Smooth muscle cell (in vitro differentiated cells): ENCODE results near the gene XCR1. TPM values are rescaled to one million over a fixed set of nuclear protein-coding genes. Genes with fewer than 3 reads are reported as not detected.

ENCODE experiments used
- DNase-seq: peaks from one replicate; lab custom pipeline; 2025; ENCODE audit not compliant: unreplicated experiment; lab: John Stamatoyannopoulos, UW
- H2AFZ ChIP-seq: fragments of 200-600 bp; sonication (generic); 2 replicates; pipeline ENCODE4 v1.6.0; 2016; ENCODE audit warnings: antibody characterized with exemption, low read depth, mild to moderate bottlenecking
- H3F3A ChIP-seq: fragments of 200-600 bp; sonication (generic); 2 replicates; pipeline ENCODE4 v1.6.0; 2017; ENCODE audit warnings: antibody characterized with exemption, low read depth
- H3K27ac ChIP-seq: fragments of 200-600 bp; sonication (generic); 2 replicates; pipeline ENCODE4 v1.5.1; 2016; ENCODE audit warnings: low read depth, mild to moderate bottlenecking
- H3K27me3 ChIP-seq: fragments of 200-600 bp; sonication (generic); 2 replicates; pipeline ENCODE4 v1.6.1; 2016; ENCODE audit warnings: low read depth, mild to moderate bottlenecking
- H3K36me3 ChIP-seq: fragments of 200-600 bp; sonication (generic); 2 replicates; pipeline ENCODE4 v1.5.1; 2016; ENCODE audit warnings: low read depth
- H3K4me1 ChIP-seq: fragments of 200-600 bp; sonication (generic); 2 replicates; pipeline ENCODE4 v1.5.1; 2016; ENCODE audit warnings: low read depth
- H3K4me2 ChIP-seq: fragments of 200-600 bp; sonication (generic); 2 replicates; pipeline ENCODE4 v1.6.0; 2016; ENCODE audit warnings: mild to moderate bottlenecking
- H3K4me3 ChIP-seq: fragments of 200-600 bp; sonication (generic); 2 replicates; pipeline ENCODE4 v1.5.1; 2016; ENCODE audit warnings: mild to moderate bottlenecking
- H3K79me2 ChIP-seq: fragments of 200-600 bp; sonication (generic); 2 replicates; pipeline ENCODE4 v1.6.0; 2016; ENCODE audit warnings: low read depth, mild to moderate bottlenecking
- H3K9ac ChIP-seq: fragments of 200-600 bp; sonication (generic); 2 replicates; pipeline ENCODE4 v1.6.0; 2016; ENCODE audit warnings: low read depth
- H3K9me3 ChIP-seq: fragments of 200-600 bp; sonication (generic); replicated peaks from 2 replicates; pipeline ENCODE4 v1.5.1; 2016; ENCODE audit warnings: low read depth
- H4K20me1 ChIP-seq: fragments of 200-600 bp; sonication (generic); 2 replicates; pipeline ENCODE4 v1.6.0; 2016; ENCODE audit warnings: low read depth
- CTCF ChIP-seq: fragments of 200-600 bp; sonication (generic); IDR thresholded peaks from 2 replicates; pipeline ENCODE4 v1.5.1; 2017; ENCODE audit warnings: borderline replicate concordance, mild to moderate bottlenecking, antibody characterized with exemption; ENCODE audit not compliant: insufficient read depth, poor library complexity, severe bottlenecking
- WGBS: methylation state at CpG from one replicate; pipeline ENCODE4 v1.1.7; 2016; ENCODE audit warnings: low lambda C conversion rate; 5-methylcytosine and 5-hydroxymethylcytosine counted together
- polyA plus RNA-seq: library from polyadenylated mRNA; unstranded; fragments of >200 nt; fragmentation: Nextera tagmentation; extraction: Ambion mirVana; gene quantifications from 2 replicates; pipeline ENCODE4 v1.2.1, GENCODE V29; 2016
- total RNA-seq: library from RNA; depleted of rRNA; stranded (reverse); fragments of >200 nt; gene quantifications from 2 replicates; pipeline ENCODE4 v1.2.3, GENCODE V29; 2014

XCR1 gene
- total and polyA plus RNA-seq, 2 experiments from 2014 or later: 0.76 TPM; not detected in 1

GRCh38 chr3:46031747-46032146, 4.5 kb upstream of the XCR1 start:
- Histone ChIP-seq H3K4me1 (no peaks in the 10 kb centered on the region), H3K36me3 (no peaks in the 10 kb centered on the region), H3K79me2 (no peaks in the 10 kb centered on the region), H3F3A (peaks cover 5% of the 10 kb centered on the region), H3K4me2 (no peak overlapping the region), H3K27me3 (no peaks in the 10 kb centered on the region), H3K9me3 (no peaks in the 10 kb centered on the region), H4K20me1 (no peaks in the 10 kb centered on the region), H3K9ac (no peak overlapping the region), H2AFZ (no peak overlapping the region), H3K4me3 (no peak overlapping the region), H3K27ac (no peak overlapping the region)
- DNase-seq: no peak
- 98% methylated on average over 2 of the region's 2 CpGs for WGBS
- TF ChIP-seq CTCF: no peak

GRCh38 chr3:46031269-46031668, 4.0 kb upstream of the XCR1 start:
- Histone ChIP-seq H2AFZ (no peak overlapping the region), H4K20me1 (no peaks in the 10 kb centered on the region), H3K36me3 (no peaks in the 10 kb centered on the region), H3K4me1 (no peaks in the 10 kb centered on the region), H3F3A (peaks cover 5% of the 10 kb centered on the region), H3K4me2 (no peak overlapping the region), H3K27me3 (no peaks in the 10 kb centered on the region), H3K9me3 (no peaks in the 10 kb centered on the region), H3K4me3 (no peak overlapping the region), H3K9ac (no peak overlapping the region), H3K79me2 (no peaks in the 10 kb centered on the region), H3K27ac (no peak overlapping the region)
- WGBS: 87% methylated on average over 4 of the region's 4 CpGs
- TF ChIP-seq CTCF: no peak
- DNase-seq: no peak

GRCh38 chr3:46030626-46031025, 3.3 kb upstream of the XCR1 start:
- DNase-seq: no peak
- H3K4me3 ChIP-seq: no peak overlapping the region
- H3K9me3 ChIP-seq: no peaks in the 10 kb centered on the region
- H3K27me3 ChIP-seq: no peaks in the 10 kb centered on the region
- H3K9ac ChIP-seq: no peak overlapping the region
- H3K4me1 ChIP-seq: no peaks in the 10 kb centered on the region
- 94% methylated on average over 6 of the region's 6 CpGs for WGBS
- H3K79me2 ChIP-seq: no peaks in the 10 kb centered on the region
- TF ChIP-seq CTCF: no peak
- no peak overlapping the region for H3K4me2 ChIP-seq
- H4K20me1 ChIP-seq: no peaks in the 10 kb centered on the region
- peaks cover 5% of the 10 kb centered on the region for H3F3A ChIP-seq
- H2AFZ ChIP-seq: no peak overlapping the region
- H3K27ac ChIP-seq: no peak overlapping the region
- H3K36me3 ChIP-seq: no peaks in the 10 kb centered on the region

GRCh38 chr3:46029953-46030543, 2.8 kb upstream of the XCR1 start:
- no peak overlapping the region for H3K4me3 ChIP-seq
- H3K36me3 ChIP-seq: no peaks in the 10 kb centered on the region
- 88% methylated on average over 1 of the region's 1 CpG for WGBS
- H3K79me2 ChIP-seq: no peaks in the 10 kb centered on the region
- no peaks in the 10 kb centered on the region for H3K27me3 ChIP-seq
- no peak overlapping the region for H2AFZ ChIP-seq
- H3F3A ChIP-seq: peaks cover 5% of the 10 kb centered on the region
- H4K20me1 ChIP-seq: no peaks in the 10 kb centered on the region
- no peak for DNase-seq
- no peak overlapping the region for H3K27ac ChIP-seq
- no peak overlapping the region for H3K4me2 ChIP-seq
- H3K4me1 ChIP-seq: no peaks in the 10 kb centered on the region
- H3K9me3 ChIP-seq: no peaks in the 10 kb centered on the region
- H3K9ac ChIP-seq: no peak overlapping the region
- TF ChIP-seq CTCF: no peak
